HCT116 (cell line): ENCODE results near the gene OR11A1. TPM values are rescaled to one million over a fixed set of nuclear protein-coding genes. Genes with fewer than 3 reads are reported as not detected.

ENCODE experiments used
- ATAC-seq: fragments of 200-7000 bp; cut with Tn5 transposase; 2 replicates; pipeline ENCODE4 v1.9.1; 2020; ENCODE audit warnings: mild to moderate bottlenecking, moderate library complexity
- BruUV-seq: library from RNA; stranded (reverse); fragments of 400-500 nt; replicated peaks from 2 replicates; lab custom pipeline; 2021; lab: Mats Ljungman, UMichigan
- CTCF ChIA-PET: fragments of 300-600 bp; sonication (Branson Sonifier 250); formaldehyde crosslinking; loops from one replicate; lab custom pipeline; 2021; ENCODE audit warnings: antibody characterized with exemption; lab: Charles Lee
- POLR2A ChIA-PET: fragments of 300-600, 350-600 bp; sonication (Branson Sonifier 250); formaldehyde crosslinking; loops from one replicate; lab custom pipeline; 2021; ENCODE audit warnings: antibody characterized with exemption; lab: Charles Lee
- RAD21 ChIA-PET, 2 experiments: fragments of 300-600 bp; sonication (Branson Sonifier 250); formaldehyde crosslinking; loops; one replicate each; lab custom pipeline; 2023; ENCODE audit warnings: low total read pairs in 2 of 2; ENCODE audit not compliant: uncharacterized antibody in 2 of 2, unreplicated experiment in 2 of 2, low non-redundant PET in 1 of 2; lab: Charles Lee
- DNase-seq: peaks from one replicate; pipeline ENCODE4 v3.0.0-alpha.2; 2010; ENCODE audit warnings: low read depth, low spot score
- H2AFZ ChIP-seq: fragments of 200-600 bp; shearing (Covaris generic), sonication (generic); 2 replicates; pipeline ENCODE4 v1.6.1; 2017; ENCODE audit warnings: low read depth, mixed run types, mixed read lengths, antibody characterized with exemption, low read length; ENCODE audit not compliant: poor library complexity, severe bottlenecking
- H3K27ac ChIP-seq: 2 replicates; pipeline ENCODE4 v1.5.1; 2012; ENCODE audit warnings: low read depth, low read length
- H3K27me3 ChIP-seq: fragments of 200-600 bp; sonication (generic); 2 replicates; pipeline ENCODE4 v1.6.1; 2016; ENCODE audit warnings: mixed run types, low read length, mixed read lengths; ENCODE audit not compliant: insufficient read depth
- H3K36me3 ChIP-seq, 2 experiments: fragments of 200-500 bp in 1 of 2; fragments of 200-600 bp in 1 of 2; sonication (Bioruptor generic) in 1 of 2; sonication (generic) in 1 of 2; 2 replicates each; pipeline versions ENCODE4 v1.5.1 to v1.6.1; 2014 to 2016; ENCODE audit warnings: low read length in 2 of 2, inconsistent platforms in 1 of 2, mixed read lengths in 1 of 2, mixed run types in 1 of 2; ENCODE audit not compliant: insufficient read depth in 2 of 2, control insufficient read depth in 1 of 2
- H3K4me1 ChIP-seq, 2 experiments: fragments of 200-600 bp in 1 of 2; sonication (generic) in 1 of 2; 2 replicates each; pipeline versions ENCODE4 v1.5.1 to v1.6.1; 2012 to 2017; ENCODE audit warnings: low read length in 2 of 2, inconsistent platforms in 1 of 2, mild to moderate bottlenecking in 1 of 2, mixed read lengths in 1 of 2, mixed run types in 1 of 2, moderate library complexity in 1 of 2; ENCODE audit not compliant: insufficient read depth in 2 of 2, control insufficient read depth in 1 of 2
- H3K4me2 ChIP-seq: fragments of 200-600 bp; sonication (generic); 2 replicates; pipeline ENCODE4 v1.6.1; 2017; ENCODE audit warnings: mixed run types, low read length, mixed read lengths
- H3K4me3 ChIP-seq, 2 experiments: fragments of 200-600 bp in 1 of 2; sonication (generic) in 1 of 2; replicated peaks in 1 of 2; 2 replicates each; pipeline ENCODE4 v1.5.1; 2011 to 2016; ENCODE audit warnings: low read length in 2 of 2, control low read depth in 1 of 2, low read depth in 1 of 2, mild to moderate bottlenecking in 1 of 2, mixed read lengths in 1 of 2, mixed run types in 1 of 2
- H3K79me2 ChIP-seq: fragments of 200-600 bp; sonication (generic); 2 replicates; pipeline ENCODE4 v1.6.1; 2017; ENCODE audit warnings: mild to moderate bottlenecking, mixed run types, low read length, moderate library complexity, mixed read lengths; ENCODE audit not compliant: insufficient read depth
- H3K9ac ChIP-seq: fragments of 200-600 bp; sonication (generic); 2 replicates; pipeline ENCODE4 v1.6.1; 2016; ENCODE audit warnings: low read length, mixed read lengths
- H3K9me2 ChIP-seq: fragments of 200-600 bp; sonication (generic), shearing (Covaris generic); 2 replicates; pipeline ENCODE4 v1.6.1; 2017; ENCODE audit warnings: mixed run types, mild to moderate bottlenecking, moderate library complexity; ENCODE audit not compliant: insufficient read depth
- H3K9me3 ChIP-seq, 2 experiments: fragments of 200-500 bp in 1 of 2; fragments of 200-600 bp in 1 of 2; sonication (Bioruptor generic) in 1 of 2; sonication (generic) in 1 of 2; 2 replicates each; pipeline ENCODE4 v1.6.1; 2014 to 2017; ENCODE audit warnings: low read length in 2 of 2, mixed read lengths in 2 of 2, inconsistent platforms in 1 of 2, low read depth in 1 of 2, mild to moderate bottlenecking in 1 of 2, mixed run types in 1 of 2, moderate library complexity in 1 of 2; ENCODE audit not compliant: control insufficient read depth in 1 of 2, insufficient read depth in 1 of 2
- H4K20me1 ChIP-seq: fragments of 200-600 bp; sonication (generic), shearing (Covaris generic); 2 replicates; pipeline ENCODE4 v1.6.1; 2017; ENCODE audit warnings: mixed run types, mild to moderate bottlenecking, moderate library complexity; ENCODE audit not compliant: insufficient read depth
- CBX3 ChIP-seq: IDR thresholded peaks from 2 replicates; pipeline ENCODE4 v1.6.1; 2012; ENCODE audit warnings: low read depth
- CEBPB ChIP-seq: IDR thresholded peaks from 2 replicates; pipeline ENCODE4 v1.6.1; 2012; ENCODE audit warnings: low read depth
- EGR1 ChIP-seq: IDR thresholded peaks from 2 replicates; pipeline ENCODE4 v1.6.1; 2012; ENCODE audit warnings: low read depth
- ELF1 ChIP-seq: IDR thresholded peaks from 2 replicates; pipeline ENCODE4 v1.6.1; 2012; ENCODE audit warnings: low read depth, borderline replicate concordance
- JUND ChIP-seq: IDR thresholded peaks from 2 replicates; pipeline ENCODE4 v1.6.1; 2012
- POLR2AphosphoS5 ChIP-seq: IDR thresholded peaks from 2 replicates; pipeline ENCODE4 v1.6.1; 2011; ENCODE audit warnings: mild to moderate bottlenecking, low read depth, low read length, moderate library complexity
- RAD21 ChIP-seq: IDR thresholded peaks from 2 replicates; pipeline ENCODE4 v1.6.1; 2012; ENCODE audit warnings: low read depth, mild to moderate bottlenecking
- SIN3A ChIP-seq: IDR thresholded peaks from 2 replicates; pipeline ENCODE4 v1.6.1; 2012; ENCODE audit warnings: low read depth
- SRF ChIP-seq: IDR thresholded peaks from 2 replicates; pipeline ENCODE4 v1.6.1; 2012; ENCODE audit warnings: low read depth
- ZFX ChIP-seq: fragments of 450-650 bp; IDR thresholded peaks from 2 replicates; pipeline ENCODE4 v1.6.1; 2017
- ZNF274 ChIP-seq: fragments of 200-500 bp; sonication (Bioruptor generic); IDR thresholded peaks from 2 replicates; pipeline ENCODE4 v1.6.1; 2014; ENCODE audit warnings: mild to moderate bottlenecking, low read depth, low read length, inconsistent platforms
- intact Hi-C: fragments of 100-400 bp; cut with micrococcal nuclease; formaldehyde crosslinking; loops from 2 replicates; pipeline ENCODE4 v1.10.0; 2022
- total RNA-seq: library from RNA; stranded (reverse); gene quantifications from one replicate; pipeline ENCODE4 v1.2.1, GENCODE V29; 2021; ENCODE audit not compliant: unreplicated experiment
- TF ChIP-seq, protein P1 (sequence below), 3 experiments: fragments of 200-600 bp in 1 of 3; sonication (generic) in 1 of 3; IDR thresholded peaks in 2 of 3; conservative IDR thresholded peaks in 1 of 3; 2 replicates each; pipeline ENCODE4 v1.5.1; 2012 to 2017; ENCODE audit warnings: low read depth in 2 of 3, low read length in 2 of 3, antibody characterized with exemption in 1 of 3, borderline replicate concordance in 1 of 3, control low read depth in 1 of 3, mild to moderate bottlenecking in 1 of 3, mixed read lengths in 1 of 3, mixed run types in 1 of 3, moderate library complexity in 1 of 3; ENCODE audit not compliant: insufficient read depth in 1 of 3
- TF ChIP-seq, protein P2 (sequence below): IDR thresholded peaks from 2 replicates; pipeline ENCODE4 v1.6.1; 2012
- TF ChIP-seq, protein P3 (sequence below): IDR thresholded peaks from 2 replicates; pipeline ENCODE4 v1.6.1; 2011; ENCODE audit warnings: mild to moderate bottlenecking, low read length, moderate library complexity; ENCODE audit not compliant: insufficient replicate concordance; ENCODE audit errors: extremely low read depth

OR11A1 gene
- total RNA-seq, 1 experiment from 2014 or later = not detected

DNA sequence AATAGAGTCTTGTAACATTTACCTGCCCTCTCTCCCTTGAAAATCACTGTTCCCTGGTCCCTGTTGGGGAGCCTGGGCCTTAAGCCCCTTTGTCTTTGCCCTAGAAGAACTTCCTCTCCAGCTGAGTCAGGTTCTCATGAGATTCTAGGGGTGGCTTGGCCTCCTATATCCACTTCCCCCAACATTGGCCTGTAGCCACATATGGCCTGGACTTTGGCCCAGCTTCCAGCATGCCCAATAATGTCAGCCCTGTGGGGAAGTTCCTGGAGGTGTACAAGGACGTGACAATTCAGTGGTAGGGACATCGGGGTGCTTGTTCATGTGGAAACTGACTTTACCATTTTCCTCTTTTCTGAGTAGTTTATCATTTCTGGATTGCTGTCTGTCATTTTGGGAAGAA lies 48.1 kb upstream of the OR11A1 start (continued):
- no peak for TF ChIP-seq ZFX
- TF ChIP-seq, protein P1, sequence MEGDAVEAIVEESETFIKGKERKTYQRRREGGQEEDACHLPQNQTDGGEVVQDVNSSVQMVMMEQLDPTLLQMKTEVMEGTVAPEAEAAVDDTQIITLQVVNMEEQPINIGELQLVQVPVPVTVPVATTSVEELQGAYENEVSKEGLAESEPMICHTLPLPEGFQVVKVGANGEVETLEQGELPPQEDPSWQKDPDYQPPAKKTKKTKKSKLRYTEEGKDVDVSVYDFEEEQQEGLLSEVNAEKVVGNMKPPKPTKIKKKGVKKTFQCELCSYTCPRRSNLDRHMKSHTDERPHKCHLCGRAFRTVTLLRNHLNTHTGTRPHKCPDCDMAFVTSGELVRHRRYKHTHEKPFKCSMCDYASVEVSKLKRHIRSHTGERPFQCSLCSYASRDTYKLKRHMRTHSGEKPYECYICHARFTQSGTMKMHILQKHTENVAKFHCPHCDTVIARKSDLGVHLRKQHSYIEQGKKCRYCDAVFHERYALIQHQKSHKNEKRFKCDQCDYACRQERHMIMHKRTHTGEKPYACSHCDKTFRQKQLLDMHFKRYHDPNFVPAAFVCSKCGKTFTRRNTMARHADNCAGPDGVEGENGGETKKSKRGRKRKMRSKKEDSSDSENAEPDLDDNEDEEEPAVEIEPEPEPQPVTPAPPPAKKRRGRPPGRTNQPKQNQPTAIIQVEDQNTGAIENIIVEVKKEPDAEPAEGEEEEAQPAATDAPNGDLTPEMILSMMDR (IDR thresholded peaks at IDR 0.05 in 2 of 3, conservative IDR thresholded peaks at IDR 0.05 in 1 of 3; ENCODE audit: borderline replicate concordance in 1 of 3, insufficient read depth in 1 of 3, low read depth in 2 of 3, low read length in 2 of 3) = no peak
- TF ChIP-seq, protein P2, sequence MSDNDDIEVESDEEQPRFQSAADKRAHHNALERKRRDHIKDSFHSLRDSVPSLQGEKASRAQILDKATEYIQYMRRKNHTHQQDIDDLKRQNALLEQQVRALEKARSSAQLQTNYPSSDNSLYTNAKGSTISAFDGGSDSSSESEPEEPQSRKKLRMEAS = no peak
- TF ChIP-seq CBX3 = no peak
- no peak for TF ChIP-seq ZNF274
- no peak for TF ChIP-seq ELF1
- no peak for TF ChIP-seq JUND
- no peak for TF ChIP-seq SRF
- TF ChIP-seq RAD21 = no peak
- no peak for TF ChIP-seq SIN3A

DNA sequence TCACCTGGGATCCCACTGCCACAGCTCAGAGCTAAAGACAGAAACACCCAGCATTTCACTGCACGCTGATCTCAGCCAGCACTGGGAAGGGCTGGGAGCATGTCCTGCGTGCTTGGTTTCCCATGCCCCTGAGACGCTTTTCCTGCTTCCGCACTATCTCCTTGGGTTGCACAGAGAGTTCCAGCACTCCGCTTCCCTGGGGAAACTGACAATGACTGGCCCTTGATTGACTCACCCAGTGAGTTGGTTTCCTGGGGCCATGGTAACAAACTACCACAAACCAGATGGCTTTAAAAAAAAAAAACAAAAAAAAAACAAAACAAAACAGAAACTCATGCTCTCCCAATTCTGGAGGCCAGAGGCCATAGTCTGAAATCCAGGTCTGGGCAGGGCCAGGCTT lies 45.7 kb upstream of the OR11A1 start:
- no peak for ATAC-seq

More for the DNA sequence above, 45.7 kb upstream of the OR11A1 start:
- Histone ChIP-seq H3K9ac (no peak overlapping the region), H3K4me3 (no peak overlapping the region), H3K4me1 (no peaks in the 10 kb centered on the region), H3K9me2 (no peaks in the 10 kb centered on the region), H3K36me3 (no peaks in the 10 kb centered on the region), H3K9me3 (no peaks in the 10 kb centered on the region), H4K20me1 (no peaks in the 10 kb centered on the region), H2AFZ (no peak overlapping the region), H3K79me2 (no peaks in the 10 kb centered on the region), H3K27ac (no peak overlapping the region), H3K27me3 (peaks cover 14% of the 10 kb centered on the region), H3K4me2 (no peak overlapping the region)
- no TSS peak for BruUV-seq
- CTCF ChIA-PET = no interaction called here
- TF ChIP-seq ZFX = no peak
- TF ChIP-seq SRF = no peak
- TF ChIP-seq CEBPB = no peak
- TF ChIP-seq, protein P2 = no peak
- no peak for TF ChIP-seq SIN3A
- no peak for TF ChIP-seq ZNF274
- no peak for TF ChIP-seq JUND
- TF ChIP-seq POLR2AphosphoS5 = no peak
- TF ChIP-seq, protein P3, sequence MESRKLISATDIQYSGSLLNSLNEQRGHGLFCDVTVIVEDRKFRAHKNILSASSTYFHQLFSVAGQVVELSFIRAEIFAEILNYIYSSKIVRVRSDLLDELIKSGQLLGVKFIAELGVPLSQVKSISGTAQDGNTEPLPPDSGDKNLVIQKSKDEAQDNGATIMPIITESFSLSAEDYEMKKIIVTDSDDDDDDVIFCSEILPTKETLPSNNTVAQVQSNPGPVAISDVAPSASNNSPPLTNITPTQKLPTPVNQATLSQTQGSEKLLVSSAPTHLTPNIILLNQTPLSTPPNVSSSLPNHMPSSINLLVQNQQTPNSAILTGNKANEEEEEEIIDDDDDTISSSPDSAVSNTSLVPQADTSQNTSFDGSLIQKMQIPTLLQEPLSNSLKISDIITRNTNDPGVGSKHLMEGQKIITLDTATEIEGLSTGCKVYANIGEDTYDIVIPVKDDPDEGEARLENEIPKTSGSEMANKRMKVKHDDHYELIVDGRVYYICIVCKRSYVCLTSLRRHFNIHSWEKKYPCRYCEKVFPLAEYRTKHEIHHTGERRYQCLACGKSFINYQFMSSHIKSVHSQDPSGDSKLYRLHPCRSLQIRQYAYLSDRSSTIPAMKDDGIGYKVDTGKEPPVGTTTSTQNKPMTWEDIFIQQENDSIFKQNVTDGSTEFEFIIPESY = no peak
- TF ChIP-seq EGR1 = no peak
- POLR2A ChIA-PET = no interaction called here
- DNase-seq = no peak
- intact Hi-C loops = no loop called here
- RAD21 ChIA-PET = no interaction called here
